Liver (tissue), 9 donors: Measurements from ENCODE around the gene SLC7A11. TPM values are rescaled to one million over a fixed set of nuclear protein-coding genes. Genes with fewer than 3 reads are reported as not detected.

Experiments
- DNase-seq: peaks from one replicate; pipeline ENCODE4 v3.0.0-alpha.2; 2017; ENCODE audit warnings: low spot score
- H3K27ac ChIP-seq, 2 donors: one replicate each; pipeline ENCODE4 v1.7.0; 2013; ENCODE audit warnings: inconsistent platforms in 2 of 2, low read length in 2 of 2, control low read depth in 1 of 2, low read depth in 1 of 2, mild to moderate bottlenecking in 1 of 2
- H3K27me3 ChIP-seq, 4 donors: one replicate each; pipeline versions ENCODE4 v1.6.1 to v1.7.0; 2013; ENCODE audit warnings: low read length in 3 of 4, inconsistent platforms in 1 of 4, mild to moderate bottlenecking in 1 of 4, moderate library complexity in 1 of 4; ENCODE audit not compliant: control insufficient read depth in 4 of 4, insufficient read depth in 4 of 4
- H3K36me3 ChIP-seq, 4 donors: one replicate each; pipeline versions ENCODE4 v1.6.1 to v1.7.0; 2013; ENCODE audit warnings: low read length in 3 of 4, mild to moderate bottlenecking in 3 of 4, low read depth in 1 of 4, moderate library complexity in 1 of 4; ENCODE audit not compliant: control insufficient read depth in 4 of 4, insufficient read depth in 3 of 4
- H3K4me1 ChIP-seq, 4 donors: one replicate each; pipeline versions ENCODE4 v1.6.1 to v1.7.0; 2013; ENCODE audit warnings: low read length in 3 of 4, mild to moderate bottlenecking in 3 of 4, moderate library complexity in 1 of 4; ENCODE audit not compliant: control insufficient read depth in 4 of 4, insufficient read depth in 4 of 4
- H3K4me3 ChIP-seq, 3 donors: one replicate each; pipeline versions ENCODE4 v1.6.1 to v1.7.0; 2013; ENCODE audit warnings: low read length in 3 of 3, control low read depth in 1 of 3, low read depth in 1 of 3, mild to moderate bottlenecking in 1 of 3
- H3K9ac ChIP-seq, 2 donors: one replicate each; pipeline ENCODE4 v1.7.0; 2013; ENCODE audit warnings: low read length in 2 of 2, mild to moderate bottlenecking in 2 of 2, moderate library complexity in 2 of 2, control low read depth in 1 of 2, low read depth in 1 of 2
- H3K9me3 ChIP-seq, 4 donors: one replicate each; pipeline versions ENCODE4 v1.6.1 to v1.7.0; 2013; ENCODE audit warnings: low read length in 3 of 4; ENCODE audit not compliant: control insufficient read depth in 4 of 4
- EGR1 ChIP-seq, 2 donors: IDR thresholded peaks; 2 replicates each; pipeline ENCODE4 v1.6.1; 2016 to 2018; ENCODE audit warnings: antibody characterized with exemption in 2 of 2, low read depth in 2 of 2
- FOXA1 ChIP-seq: IDR thresholded peaks from 2 replicates; pipeline ENCODE4 v1.6.1; 2016; ENCODE audit warnings: antibody characterized with exemption
- FOXA2 ChIP-seq: IDR thresholded peaks from 2 replicates; pipeline ENCODE4 v1.6.1; 2016; ENCODE audit warnings: antibody characterized with exemption
- GABPA ChIP-seq, 2 donors: IDR thresholded peaks in 1 of 2; conservative IDR thresholded peaks in 1 of 2; 2 replicates each; pipeline ENCODE4 v1.6.1; 2016; ENCODE audit warnings: antibody characterized with exemption in 2 of 2, mild to moderate bottlenecking in 1 of 2, moderate library complexity in 1 of 2
- HNF4A ChIP-seq, 2 donors: conservative IDR thresholded peaks; 2 replicates each; pipeline ENCODE4 v1.6.1; 2016; ENCODE audit warnings: antibody characterized with exemption in 2 of 2, mild to moderate bottlenecking in 2 of 2
- HNF4G ChIP-seq: IDR thresholded peaks from 2 replicates; pipeline ENCODE4 v1.6.1; 2016; ENCODE audit warnings: antibody characterized with exemption
- NR2F2 ChIP-seq: IDR thresholded peaks from 2 replicates; pipeline ENCODE4 v1.6.1; 2016; ENCODE audit warnings: antibody characterized with exemption
- RAD21 ChIP-seq, 2 donors: IDR thresholded peaks; 2 replicates each; pipeline ENCODE4 v1.6.1; 2016; ENCODE audit warnings: antibody characterized with exemption in 2 of 2, mild to moderate bottlenecking in 2 of 2
- RXRA ChIP-seq, 2 donors: IDR thresholded peaks; 2 replicates each; pipeline ENCODE4 v1.6.1; 2017 to 2018; ENCODE audit warnings: antibody characterized with exemption in 2 of 2, mild to moderate bottlenecking in 1 of 2
- TAF1 ChIP-seq: conservative IDR thresholded peaks from 2 replicates; pipeline ENCODE4 v1.6.1; 2016; ENCODE audit warnings: antibody characterized with exemption, mild to moderate bottlenecking
- YY1 ChIP-seq: IDR thresholded peaks from 2 replicates; pipeline ENCODE4 v1.6.1; 2016; ENCODE audit warnings: antibody characterized with exemption, mild to moderate bottlenecking
- WGBS: extraction: QIAGEN DNeasy Blood & Tissue Kit; methylation state at CpG from one replicate; pipeline ENCODE4 v1.1.7; 2013; 5-methylcytosine and 5-hydroxymethylcytosine counted together
- polyA plus RNA-seq, 2 donors: library from polyadenylated mRNA; stranded (reverse) in 1 of 2; unstranded in 1 of 2; fragments of 200-250 nt in 1 of 2; fragments of >200 nt in 1 of 2; fragmentation: Nextera tagmentation in 1 of 2; extraction: Ambion mirVana in 1 of 2; gene quantifications; one replicate each; pipeline versions ENCODE4 v1.2.1 to v1.2.3, GENCODE V29; 2013 to 2015
- total RNA-seq, 2 donors: library from RNA; depleted of rRNA; stranded (reverse); fragments of >200 nt; gene quantifications; one replicate each; pipeline ENCODE4 v1.2.3, GENCODE V29; 2014
- TF ChIP-seq, protein P1 (sequence below): fragments of 150-350 bp; IDR thresholded peaks from 2 replicates; pipeline ENCODE4 v1.5.1; 2017; ENCODE audit warnings: improper control_type of control experiment, low read depth, low read length; ENCODE audit not compliant: missing input control
- TF ChIP-seq, protein P2 (sequence below): IDR thresholded peaks from 2 replicates; pipeline ENCODE4 v1.6.1; 2016; ENCODE audit warnings: antibody characterized with exemption
- TF ChIP-seq, protein P3 (sequence below): IDR thresholded peaks from 2 replicates; pipeline ENCODE4 v1.6.1; 2016; ENCODE audit warnings: antibody characterized with exemption
- donor health status: healthy.
- donor health status: healthy.
- donor health status: healthy.
- donor health status: healthy.
- donor health status: healthy.

Gene SLC7A11
- total and polyA plus RNA-seq, 4 donors, result 0.02 to 1.9 (median 0.29) TPM

DNA sequence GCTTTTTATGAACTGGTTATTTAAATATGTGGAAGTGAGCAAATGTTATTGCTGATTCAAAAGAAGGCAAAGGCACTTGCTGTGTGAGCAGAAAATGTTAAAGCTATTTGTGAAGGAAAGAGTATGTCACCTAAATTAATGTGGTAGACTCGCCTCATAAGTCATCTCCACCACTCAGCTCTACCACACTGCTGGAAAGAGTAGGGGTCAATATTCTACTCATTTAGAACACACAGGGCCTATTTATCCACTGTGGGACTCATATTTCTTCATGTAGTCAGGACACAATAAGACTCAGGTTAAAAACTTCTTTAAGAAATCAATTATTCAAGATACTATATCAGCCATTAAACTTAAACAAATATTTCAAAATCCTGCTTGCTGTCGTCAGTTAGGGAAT, 106.5 kb downstream of the SLC7A11 start:
- Histone ChIP-seq H3K9me3 (peaks cover 0 to 10% (median 3%) of the 10 kb centered on the region in 4 donors), H3K27ac (no peak overlapping the region), H3K27me3 (no peaks in the 10 kb centered on the region), H3K4me3 (no peak overlapping the region), H3K4me1 (no peaks in the 10 kb centered on the region), H3K36me3 (no peaks in the 10 kb centered on the region), H3K9ac (no peak overlapping the region)
- TF ChIP-seq FOXA1, result no peak
- TF ChIP-seq, protein P1, sequence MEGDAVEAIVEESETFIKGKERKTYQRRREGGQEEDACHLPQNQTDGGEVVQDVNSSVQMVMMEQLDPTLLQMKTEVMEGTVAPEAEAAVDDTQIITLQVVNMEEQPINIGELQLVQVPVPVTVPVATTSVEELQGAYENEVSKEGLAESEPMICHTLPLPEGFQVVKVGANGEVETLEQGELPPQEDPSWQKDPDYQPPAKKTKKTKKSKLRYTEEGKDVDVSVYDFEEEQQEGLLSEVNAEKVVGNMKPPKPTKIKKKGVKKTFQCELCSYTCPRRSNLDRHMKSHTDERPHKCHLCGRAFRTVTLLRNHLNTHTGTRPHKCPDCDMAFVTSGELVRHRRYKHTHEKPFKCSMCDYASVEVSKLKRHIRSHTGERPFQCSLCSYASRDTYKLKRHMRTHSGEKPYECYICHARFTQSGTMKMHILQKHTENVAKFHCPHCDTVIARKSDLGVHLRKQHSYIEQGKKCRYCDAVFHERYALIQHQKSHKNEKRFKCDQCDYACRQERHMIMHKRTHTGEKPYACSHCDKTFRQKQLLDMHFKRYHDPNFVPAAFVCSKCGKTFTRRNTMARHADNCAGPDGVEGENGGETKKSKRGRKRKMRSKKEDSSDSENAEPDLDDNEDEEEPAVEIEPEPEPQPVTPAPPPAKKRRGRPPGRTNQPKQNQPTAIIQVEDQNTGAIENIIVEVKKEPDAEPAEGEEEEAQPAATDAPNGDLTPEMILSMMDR, result no peak
- TF ChIP-seq FOXA2, result no peak
- TF ChIP-seq RXRA (IDR thresholded peaks at IDR 0.05), result no peak
- no peak for TF ChIP-seq NR2F2
- no peak for TF ChIP-seq RAD21 (IDR thresholded peaks at IDR 0.05)
- WGBS, result 69% methylated on average over 2 of the region's 2 CpGs
- DNase-seq, result no peak

DNA sequence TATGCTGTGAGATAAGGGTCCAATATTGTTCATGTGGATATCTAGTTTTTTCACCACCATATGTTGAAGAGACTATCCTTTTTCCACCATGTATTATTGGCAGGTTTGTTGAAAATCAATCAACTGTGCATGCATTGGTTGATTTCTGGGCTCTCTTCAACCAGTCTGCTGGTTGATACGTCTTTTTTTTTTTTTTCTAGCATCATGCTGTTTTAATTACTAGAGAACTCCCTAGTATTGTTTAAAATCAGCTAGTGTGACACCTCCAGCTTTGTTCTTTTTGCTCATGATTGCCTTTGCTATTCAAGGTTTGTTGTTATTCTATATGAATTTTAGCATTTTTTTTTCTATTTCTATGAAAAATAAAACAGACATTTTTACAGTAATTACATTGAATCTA, 123.9 kb downstream of the SLC7A11 start:
- 89% methylated on average over 1 of the region's 1 CpG for WGBS
- no peaks in the 10 kb centered on the region for H3K27me3 ChIP-seq
- H3K4me3 ChIP-seq, result no peak overlapping the region
- no peaks in the 10 kb centered on the region for H3K4me1 ChIP-seq
- H3K27ac ChIP-seq, result no peak overlapping the region
- H3K9me3 ChIP-seq, result peaks cover 0 to 2% (median 0%) of the 10 kb centered on the region in 4 donors
- H3K36me3 ChIP-seq, result no peaks in the 10 kb centered on the region
- no peak for DNase-seq
- no peak for TF ChIP-seq GABPA (IDR thresholded peaks at IDR 0.05 in 1 of 2, conservative IDR thresholded peaks at IDR 0.05 in 1 of 2)
- no peak overlapping the region for H3K9ac ChIP-seq

DNA sequence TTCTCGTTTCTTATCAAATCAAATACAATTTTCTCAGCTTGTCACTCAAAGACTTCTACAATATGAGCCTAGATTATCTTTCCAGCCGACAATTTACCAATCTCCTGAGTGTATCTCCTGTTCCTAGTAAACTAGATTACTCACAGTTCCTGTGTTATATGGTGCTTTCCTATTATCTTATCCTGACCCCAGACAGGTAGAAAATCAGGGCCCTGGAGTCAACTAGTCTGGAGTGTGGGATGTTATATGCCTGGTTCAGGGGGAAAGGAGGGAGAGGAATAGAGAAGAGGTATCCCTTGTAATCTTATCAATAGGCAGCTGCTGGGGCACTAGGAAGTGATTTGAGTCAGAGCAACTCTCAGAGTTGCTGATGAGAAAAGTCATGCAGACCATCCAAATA, 127.1 kb downstream of the SLC7A11 start:
- Histone ChIP-seq H3K9ac (no peak overlapping the region), H3K36me3 (no peaks in the 10 kb centered on the region), H3K9me3 (no peaks in the 10 kb centered on the region), H3K27me3 (no peaks in the 10 kb centered on the region), H3K27ac (no peak overlapping the region), H3K4me1 (no peaks in the 10 kb centered on the region), H3K4me3 (no peak overlapping the region)
- DNase-seq, result no peak
- TF ChIP-seq NR2F2 (no peak), EGR1 (IDR thresholded peaks at IDR 0.05; ENCODE audit: low read depth in 2 of 2) (no peak), YY1 (no peak)
- WGBS, result 58% methylated on average over 2 of the region's 2 CpGs

DNA sequence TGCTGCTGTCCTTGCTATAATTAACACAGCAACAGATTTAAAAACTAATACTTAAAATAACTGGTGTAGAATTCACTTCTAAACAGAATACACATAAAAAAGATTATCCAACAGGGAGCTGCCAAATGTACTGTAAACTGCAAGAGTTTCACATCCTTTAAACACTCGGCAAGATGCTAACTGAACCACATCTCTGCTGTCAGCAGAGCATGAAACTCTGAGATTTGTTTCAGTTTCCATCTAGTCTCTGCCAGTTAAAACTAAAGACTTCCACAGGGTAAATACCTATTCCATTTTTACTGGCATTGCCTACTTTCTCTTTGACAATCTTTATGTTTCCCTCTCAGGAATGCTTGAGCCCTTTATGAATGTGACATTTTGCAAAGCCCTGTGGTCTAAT, 127.7 kb downstream of the SLC7A11 start:
- TF ChIP-seq HNF4A (conservative IDR thresholded peaks at IDR 0.05) (no peak), GABPA (IDR thresholded peaks at IDR 0.05 in 1 of 2, conservative IDR thresholded peaks at IDR 0.05 in 1 of 2) (no peak), NR2F2 (no peak), TAF1 (no peak), HNF4G (no peak), RAD21 (IDR thresholded peaks at IDR 0.05) (no peak), YY1 (no peak)
- TF ChIP-seq, protein P2, sequence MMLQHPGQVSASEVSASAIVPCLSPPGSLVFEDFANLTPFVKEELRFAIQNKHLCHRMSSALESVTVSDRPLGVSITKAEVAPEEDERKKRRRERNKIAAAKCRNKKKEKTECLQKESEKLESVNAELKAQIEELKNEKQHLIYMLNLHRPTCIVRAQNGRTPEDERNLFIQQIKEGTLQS, result no peak
- TF ChIP-seq, protein P3, sequence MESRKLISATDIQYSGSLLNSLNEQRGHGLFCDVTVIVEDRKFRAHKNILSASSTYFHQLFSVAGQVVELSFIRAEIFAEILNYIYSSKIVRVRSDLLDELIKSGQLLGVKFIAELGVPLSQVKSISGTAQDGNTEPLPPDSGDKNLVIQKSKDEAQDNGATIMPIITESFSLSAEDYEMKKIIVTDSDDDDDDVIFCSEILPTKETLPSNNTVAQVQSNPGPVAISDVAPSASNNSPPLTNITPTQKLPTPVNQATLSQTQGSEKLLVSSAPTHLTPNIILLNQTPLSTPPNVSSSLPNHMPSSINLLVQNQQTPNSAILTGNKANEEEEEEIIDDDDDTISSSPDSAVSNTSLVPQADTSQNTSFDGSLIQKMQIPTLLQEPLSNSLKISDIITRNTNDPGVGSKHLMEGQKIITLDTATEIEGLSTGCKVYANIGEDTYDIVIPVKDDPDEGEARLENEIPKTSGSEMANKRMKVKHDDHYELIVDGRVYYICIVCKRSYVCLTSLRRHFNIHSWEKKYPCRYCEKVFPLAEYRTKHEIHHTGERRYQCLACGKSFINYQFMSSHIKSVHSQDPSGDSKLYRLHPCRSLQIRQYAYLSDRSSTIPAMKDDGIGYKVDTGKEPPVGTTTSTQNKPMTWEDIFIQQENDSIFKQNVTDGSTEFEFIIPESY, result no peak
- DNase-seq, result no peak
- no peak overlapping the region for H3K4me3 ChIP-seq
- no peak overlapping the region for H3K9ac ChIP-seq
- no peaks in the 10 kb centered on the region for H3K4me1 ChIP-seq
- H3K9me3 ChIP-seq, result no peaks in the 10 kb centered on the region
- no peaks in the 10 kb centered on the region for H3K27me3 ChIP-seq
- H3K36me3 ChIP-seq, result no peaks in the 10 kb centered on the region
- 80% methylated on average over 1 of the region's 1 CpG for WGBS
- no peak overlapping the region for H3K27ac ChIP-seq
